ENCODE measurements around the gene ZNF2. TPM values are rescaled to one million over a fixed set of nuclear protein-coding genes. Genes with fewer than 3 reads are reported as not detected.

Gene ZNF2
- total and polyA plus RNA-seq, 2 of the 13 experiments (the other 11 are each of a cell fraction or from before 2014, with no cell fraction given): 4.3 to 6.1 TPM

GRCh38 chr2:95159690-95160449 lies 5.7 kb upstream of the ZNF2 start, which contains the start of gene ZNF514 (continued):
- TF ChIP-seq, protein P1, sequence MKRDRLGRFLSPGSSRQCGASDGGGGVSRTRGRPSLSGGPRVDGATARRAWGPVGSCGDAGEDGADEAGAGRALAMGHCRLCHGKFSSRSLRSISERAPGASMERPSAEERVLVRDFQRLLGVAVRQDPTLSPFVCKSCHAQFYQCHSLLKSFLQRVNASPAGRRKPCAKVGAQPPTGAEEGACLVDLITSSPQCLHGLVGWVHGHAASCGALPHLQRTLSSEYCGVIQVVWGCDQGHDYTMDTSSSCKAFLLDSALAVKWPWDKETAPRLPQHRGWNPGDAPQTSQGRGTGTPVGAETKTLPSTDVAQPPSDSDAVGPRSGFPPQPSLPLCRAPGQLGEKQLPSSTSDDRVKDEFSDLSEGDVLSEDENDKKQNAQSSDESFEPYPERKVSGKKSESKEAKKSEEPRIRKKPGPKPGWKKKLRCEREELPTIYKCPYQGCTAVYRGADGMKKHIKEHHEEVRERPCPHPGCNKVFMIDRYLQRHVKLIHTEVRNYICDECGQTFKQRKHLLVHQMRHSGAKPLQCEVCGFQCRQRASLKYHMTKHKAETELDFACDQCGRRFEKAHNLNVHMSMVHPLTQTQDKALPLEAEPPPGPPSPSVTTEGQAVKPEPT (CRISPR knock-in tag; IDR thresholded peaks at IDR 0.05; ENCODE audit: low read depth): 0 out of 2 replicates have a peak, but pooled peaks have one; percentile 10
- peak; percentile 93 for TF ChIP-seq ZNF770 (CRISPR knock-in tag; IDR thresholded peaks at IDR 0.05)
- TF ChIP-seq ZNF17 (CRISPR knock-in tag; IDR thresholded peaks at IDR 0.05): no peak
- no peak for TF ChIP-seq ZNF557 (CRISPR knock-in tag; IDR thresholded peaks at IDR 0.05)
- no peak for TF ChIP-seq KMT2A (CRISPR knock-in tag; IDR thresholded peaks at IDR 0.05)
- TF ChIP-seq ZNF83 (CRISPR knock-in tag; IDR thresholded peaks at IDR 0.05; ENCODE audit: borderline replicate concordance): no peak
- no peak for TF ChIP-seq ZNF850 (CRISPR knock-in tag; conservative IDR thresholded peaks at IDR 0.05)
- TF ChIP-seq ZNF430 (CRISPR knock-in tag; IDR thresholded peaks at IDR 0.05): no peak
- TF ChIP-seq MBD4 (IDR thresholded peaks at IDR 0.05; ENCODE audit: borderline replicate concordance, low read length): no peak
- no peak for TF ChIP-seq ZBTB21 (CRISPR knock-in tag; IDR thresholded peaks at IDR 0.05)
- TF ChIP-seq ZMYM3 (CRISPR knock-in tag; IDR thresholded peaks at IDR 0.05): peak; percentile 67
- TF ChIP-seq CCDC6 (CRISPR knock-in tag; IDR thresholded peaks at IDR 0.05): no peak
- TF ChIP-seq ZSCAN12 (CRISPR knock-in tag; IDR thresholded peaks at IDR 0.05): no peak
- no peak for TF ChIP-seq MYC (CRISPR knock-in tag; IDR thresholded peaks at IDR 0.05; ENCODE audit: borderline replicate concordance)
- no peak for TF ChIP-seq IKZF1 (IDR thresholded peaks at IDR 0.05)
- TF ChIP-seq ZNF552 (CRISPR knock-in tag; IDR thresholded peaks at IDR 0.05; ENCODE audit: borderline replicate concordance): no peak
- TF ChIP-seq ZNF367 (CRISPR knock-in tag; IDR thresholded peaks at IDR 0.05; ENCODE audit: borderline replicate concordance): no peak; the same call in 1 of the 2 replicates
- TF ChIP-seq XBP1 (CRISPR knock-in tag; IDR thresholded peaks at IDR 0.05): no peak
- TF ChIP-seq HIC2 (CRISPR knock-in tag; IDR thresholded peaks at IDR 0.05; ENCODE audit: low read depth): no peak
- TF ChIP-seq ZNF296 (CRISPR knock-in tag; conservative IDR thresholded peaks at IDR 0.05): no peak
- TF ChIP-seq PREB (CRISPR knock-in tag; IDR thresholded peaks at IDR 0.05): no peak
- no peak; the same call in 1 of the 2 replicates for TF ChIP-seq SMAD1 (CRISPR knock-in tag; IDR thresholded peaks at IDR 0.05; ENCODE audit: borderline replicate concordance, low read depth)
- TF ChIP-seq SATB2 (CRISPR knock-in tag; IDR thresholded peaks at IDR 0.05): no peak

Data from HepG2 (cell line).